GM12874 (cell line): Measurements from ENCODE around the gene NTMT2.

ENCODE experiments used
- TF ChIP-seq, protein P1 (sequence below): IDR thresholded peaks from 2 replicates; pipeline ENCODE4 v1.5.1; 2011; ENCODE audit warnings: low read depth, mild to moderate bottlenecking, control low read depth, low read length, moderate library complexity; ENCODE audit not compliant: insufficient read depth

NTMT2 gene

DNA sequence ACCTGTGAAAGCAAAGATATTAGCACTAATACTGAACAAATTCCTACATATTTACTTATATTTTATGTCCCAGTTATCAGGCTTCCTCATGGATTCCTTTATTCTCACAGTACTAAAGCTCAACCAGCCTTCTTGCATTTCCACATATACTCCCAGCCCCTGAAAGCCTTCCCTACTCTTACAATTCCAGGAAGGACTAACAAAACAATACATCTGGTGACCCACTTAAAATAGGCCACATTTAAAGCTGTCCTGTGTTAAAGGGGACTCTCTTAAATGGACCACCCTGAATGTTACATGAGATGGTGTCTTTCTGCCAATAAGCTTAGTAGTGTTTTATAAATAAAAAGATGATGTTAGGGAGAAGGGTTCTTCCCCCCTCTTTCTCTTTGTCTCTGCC lies 54.4 kb downstream of the NTMT2 start:
- TF ChIP-seq, protein P1, sequence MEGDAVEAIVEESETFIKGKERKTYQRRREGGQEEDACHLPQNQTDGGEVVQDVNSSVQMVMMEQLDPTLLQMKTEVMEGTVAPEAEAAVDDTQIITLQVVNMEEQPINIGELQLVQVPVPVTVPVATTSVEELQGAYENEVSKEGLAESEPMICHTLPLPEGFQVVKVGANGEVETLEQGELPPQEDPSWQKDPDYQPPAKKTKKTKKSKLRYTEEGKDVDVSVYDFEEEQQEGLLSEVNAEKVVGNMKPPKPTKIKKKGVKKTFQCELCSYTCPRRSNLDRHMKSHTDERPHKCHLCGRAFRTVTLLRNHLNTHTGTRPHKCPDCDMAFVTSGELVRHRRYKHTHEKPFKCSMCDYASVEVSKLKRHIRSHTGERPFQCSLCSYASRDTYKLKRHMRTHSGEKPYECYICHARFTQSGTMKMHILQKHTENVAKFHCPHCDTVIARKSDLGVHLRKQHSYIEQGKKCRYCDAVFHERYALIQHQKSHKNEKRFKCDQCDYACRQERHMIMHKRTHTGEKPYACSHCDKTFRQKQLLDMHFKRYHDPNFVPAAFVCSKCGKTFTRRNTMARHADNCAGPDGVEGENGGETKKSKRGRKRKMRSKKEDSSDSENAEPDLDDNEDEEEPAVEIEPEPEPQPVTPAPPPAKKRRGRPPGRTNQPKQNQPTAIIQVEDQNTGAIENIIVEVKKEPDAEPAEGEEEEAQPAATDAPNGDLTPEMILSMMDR = no peak

GRCh38 chr1:170200621-170201397 lies 55.0 kb downstream of the NTMT2 start:
- TF ChIP-seq, protein P1 = no peak

DNA sequence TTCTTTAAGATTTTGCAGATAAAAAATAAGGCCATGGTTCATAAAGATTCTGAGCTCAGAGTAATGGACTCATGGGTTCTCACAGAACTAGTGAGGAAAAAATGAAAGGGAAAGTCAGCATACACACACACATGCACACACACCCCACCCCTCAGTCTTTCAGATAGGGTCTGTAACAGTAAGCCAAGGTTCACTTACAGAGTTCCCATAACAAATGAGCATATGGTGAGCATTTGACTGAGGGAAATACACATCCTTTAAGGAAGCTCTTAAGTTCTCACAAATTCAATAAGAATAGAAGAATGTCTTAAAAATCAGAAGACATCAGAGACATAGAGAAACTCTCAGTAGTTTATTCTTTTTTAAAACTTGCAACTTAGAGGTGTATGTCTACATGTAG lies 57.9 kb downstream of the NTMT2 start:
- TF ChIP-seq, protein P1 = no peak

GRCh38 chr1:170204121-170204520 lies 58.4 kb downstream of the NTMT2 start:
- TF ChIP-seq, protein P1 = no peak

DNA sequence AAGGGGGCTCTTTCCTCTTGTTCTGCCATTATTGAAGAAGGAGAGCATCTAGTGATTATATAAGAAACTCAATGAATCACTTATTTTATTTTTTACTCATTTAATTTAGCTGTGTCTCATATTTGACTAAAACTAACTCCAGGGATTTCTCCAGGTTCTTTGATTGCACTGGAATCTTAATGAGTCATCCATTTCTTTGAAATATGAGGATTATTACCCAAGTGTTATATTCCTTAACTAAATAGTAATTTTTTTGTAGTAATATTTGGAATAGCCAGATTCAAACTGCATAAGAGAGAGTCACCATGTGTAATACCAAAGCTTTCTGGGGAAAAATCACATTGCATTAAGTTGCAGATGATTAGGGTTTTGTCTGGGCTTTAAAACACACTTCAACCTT lies 59.5 kb downstream of the NTMT2 start:
- TF ChIP-seq, protein P1 = no peak

GRCh38 chr1:170209125-170209524 lies 63.4 kb downstream of the NTMT2 start:
- TF ChIP-seq, protein P1 = no peak

DNA sequence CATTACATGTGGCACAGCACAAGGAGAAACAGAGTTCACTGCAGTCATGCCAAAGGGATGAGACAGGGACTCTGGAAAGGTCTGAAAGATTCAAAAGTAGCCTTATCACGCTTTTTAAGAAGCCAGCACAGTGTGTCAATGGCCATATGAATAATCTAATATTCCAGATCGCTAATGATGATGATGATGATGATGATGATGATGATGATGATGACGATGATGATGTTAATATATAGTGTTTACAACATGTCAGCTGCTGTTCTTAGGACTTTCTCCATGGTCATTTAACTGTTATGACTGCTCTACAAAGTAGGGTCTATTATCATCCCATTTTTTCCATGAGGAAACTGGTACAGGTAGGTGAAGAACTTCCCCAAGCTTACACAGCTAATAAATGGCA lies 64.4 kb downstream of the NTMT2 start:
- TF ChIP-seq, protein P1 = no peak
